Measurements from ENCODE around the gene TUSC2.

DNA sequence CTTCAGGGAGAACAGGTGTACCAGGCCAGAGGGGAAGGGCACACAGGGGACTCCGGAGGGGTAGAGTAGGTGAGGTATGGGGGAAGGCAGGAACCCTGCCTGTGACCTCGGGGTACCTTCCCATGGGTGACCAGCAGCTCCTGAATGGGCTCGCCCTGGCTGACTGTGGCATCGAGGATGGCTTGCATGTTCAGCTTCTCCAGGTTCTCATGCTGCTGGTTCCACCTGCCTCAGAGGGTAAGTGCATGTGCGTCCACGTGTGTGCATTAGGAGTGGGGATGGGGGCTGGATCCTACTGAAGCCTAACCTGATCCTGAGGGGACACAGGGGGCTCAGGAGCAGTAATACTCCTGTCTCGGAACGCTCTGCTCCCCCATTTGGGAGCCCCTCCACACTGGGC, 17.0 kb upstream of the TUSC2 start:
- TF ChIP-seq TAF1 (IDR thresholded peaks at IDR 0.05; ENCODE audit: low read depth) = no peak
- no peak for TF ChIP-seq POLR2AphosphoS5 (IDR thresholded peaks at IDR 0.05)
- no peak for TF ChIP-seq EZH2 (IDR thresholded peaks at IDR 0.05; ENCODE audit: borderline replicate concordance, insufficient read depth, low read length, poor library complexity, severe bottlenecking)
- TF ChIP-seq, protein P1, sequence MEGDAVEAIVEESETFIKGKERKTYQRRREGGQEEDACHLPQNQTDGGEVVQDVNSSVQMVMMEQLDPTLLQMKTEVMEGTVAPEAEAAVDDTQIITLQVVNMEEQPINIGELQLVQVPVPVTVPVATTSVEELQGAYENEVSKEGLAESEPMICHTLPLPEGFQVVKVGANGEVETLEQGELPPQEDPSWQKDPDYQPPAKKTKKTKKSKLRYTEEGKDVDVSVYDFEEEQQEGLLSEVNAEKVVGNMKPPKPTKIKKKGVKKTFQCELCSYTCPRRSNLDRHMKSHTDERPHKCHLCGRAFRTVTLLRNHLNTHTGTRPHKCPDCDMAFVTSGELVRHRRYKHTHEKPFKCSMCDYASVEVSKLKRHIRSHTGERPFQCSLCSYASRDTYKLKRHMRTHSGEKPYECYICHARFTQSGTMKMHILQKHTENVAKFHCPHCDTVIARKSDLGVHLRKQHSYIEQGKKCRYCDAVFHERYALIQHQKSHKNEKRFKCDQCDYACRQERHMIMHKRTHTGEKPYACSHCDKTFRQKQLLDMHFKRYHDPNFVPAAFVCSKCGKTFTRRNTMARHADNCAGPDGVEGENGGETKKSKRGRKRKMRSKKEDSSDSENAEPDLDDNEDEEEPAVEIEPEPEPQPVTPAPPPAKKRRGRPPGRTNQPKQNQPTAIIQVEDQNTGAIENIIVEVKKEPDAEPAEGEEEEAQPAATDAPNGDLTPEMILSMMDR (IDR thresholded peaks at IDR 0.05; ENCODE audit: poor library complexity, severe bottlenecking) = no peak

Measured in neural cell (in vitro differentiated cells).